Measurements from ENCODE around the gene ABCB9. TPM values are rescaled to one million over a fixed set of nuclear protein-coding genes. Genes with fewer than 3 reads are reported as not detected.
"Not testable (repeated sequence)": the region's sequence is repeated elsewhere in the genome, so short reads cannot be mapped to it uniquely, and the experiment has no call there.

ABCB9 gene
- total RNA-seq (2022), result 6.7 and 8.1 TPM in 2 replicates
- Bru-seq, nascent RNA, result percentile 40 among the genes with signal in this experiment
- percentile 42 among the genes with signal in this experiment for BruChase-seq, experiment 1, labeled RNA remaining after a 2-hour chase
- BruChase-seq, experiment 2, labeled RNA remaining after a 6-hour chase, result percentile 41 among the genes with signal in this experiment
- long read RNA-seq, partial matches to known transcripts, result 0 of 3 reads
- long read RNA-seq, other reads (novel, unspliced or antisense), result 2 of 3 reads

GRCh38 chr12:122965851-122966742 is at the start of gene ABCB9:
Gene ABCB9, minus strand, starts transcription at chr12:122966463. Its CDS starts 6,228 bp downstream, at chr12:122960235.
- no peaks in the 10 kb centered on the region for H3K27me3 Mint-ChIP-seq (ENCODE audit: insufficient read depth, unreplicated experiment)
- peak within 1 kb of the TSS; percentile 33 for H3K27ac Mint-ChIP-seq (ENCODE audit: unreplicated experiment)
- BruUV-seq (replicated peaks), result TSS peak; percentile 33
- Histone ChIP-seq H3K4me3 (ENCODE audit: low read depth, low read length) (peak within 1 kb of the TSS; percentile 53), H3K27me3 (replicated peaks; ENCODE audit: control insufficient read depth, insufficient read depth, low read length) (no peaks in the 10 kb centered on the region), H3K4me1 (peaks cover 8% of the 10 kb centered on the region; the same call in 1 of the 2 replicates), H3K9me3 (no peaks in the 10 kb centered on the region), H3K36me3 (ENCODE audit: control insufficient read depth, insufficient read depth, low read length) (no peaks in the 10 kb centered on the region)
- no peaks in the 10 kb centered on the region for H3K9me3 Mint-ChIP-seq (ENCODE audit: unreplicated experiment)
- H3K36me3 Mint-ChIP-seq (ENCODE audit: insufficient read depth, unreplicated experiment), result peaks cover 5% of the 10 kb centered on the region
- ChIA-PET CTCF (interaction anchor here (0.9 kb wide), 2 partner anchors 9 to 13 kb away, joined by 3 to 4 read pairs; partner anchors contain the start of gene OGFOD2), POLR2A (interaction anchor here (0.6 to 1.2 kb wide), 10 partner anchors 9 to 272 kb away, joined by 3 to 9 read pairs (median 4); partner anchors contain the start of genes MPHOSPH9, MTRFR and OGFOD2)
- peak; percentile 97 for DNase-seq
- intact Hi-C loops (cut with micrococcal nuclease; ENCODE audit: unreplicated experiment), result loop anchor here (1.0 kb wide), 1 partner anchor 8 kb away; no protein-coding TSS in a partner anchor
- H3K4me1 Mint-ChIP-seq (ENCODE audit: low read depth, unreplicated experiment), result peaks cover 5% of the 10 kb centered on the region
- TF ChIP-seq CTCF (IDR thresholded peaks at IDR 0.05; ENCODE audit: insufficient read depth in 1 of 2, low read depth in 1 of 2, low read length in 1 of 2, severe bottlenecking in 1 of 2, unreplicated experiment in 1 of 2), result no peak
- peak within 1 kb of the TSS; percentile 68 for H3K4me3 Mint-ChIP-seq (ENCODE audit: unreplicated experiment)

- H3K27me3 Mint-ChIP-seq (ENCODE audit: insufficient read depth, unreplicated experiment); H3K9me3 ChIP-seq; H3K9me3 Mint-ChIP-seq (ENCODE audit: unreplicated experiment); H3K36me3 Mint-ChIP-seq (ENCODE audit: insufficient read depth, unreplicated experiment); H3K36me3 ChIP-seq (ENCODE audit: control insufficient read depth, insufficient read depth, low read length); BruUV-seq (replicated peaks); H3K27ac Mint-ChIP-seq (ENCODE audit: unreplicated experiment); DNase-seq; POLR2A ChIA-PET; CTCF ChIA-PET; intact Hi-C loops (cut with micrococcal nuclease; ENCODE audit: unreplicated experiment); H3K4me3 Mint-ChIP-seq (ENCODE audit: unreplicated experiment); H3K4me3 ChIP-seq (ENCODE audit: low read depth, low read length); H3K27me3 ChIP-seq (replicated peaks; ENCODE audit: control insufficient read depth, insufficient read depth, low read length): not testable (repeated sequence)
- H3K4me1 ChIP-seq, result peaks cover 18% of the 10 kb centered on the region
- peaks cover 11% of the 10 kb centered on the region for H3K4me1 Mint-ChIP-seq (ENCODE audit: low read depth, unreplicated experiment)
Observed at GRCh38 chr12:123014473-123014872, 48.2 kb upstream of the ABCB9 start.

GRCh38 chr12:123013185-123014095 is 47.2 kb upstream of the ABCB9 start:
- Histone ChIP-seq H3K36me3 (ENCODE audit: control insufficient read depth, insufficient read depth, low read length) (no peaks in the 10 kb centered on the region), H3K9me3 (no peaks in the 10 kb centered on the region), H3K4me3 (ENCODE audit: low read depth, low read length) (no peak overlapping the region), H3K27me3 (replicated peaks; ENCODE audit: control insufficient read depth, insufficient read depth, low read length) (no peaks in the 10 kb centered on the region), H3K4me1 (peaks cover 10% of the 10 kb centered on the region; the same call in 1 of the 2 replicates)
- Mint-ChIP-seq H3K4me3 (ENCODE audit: unreplicated experiment) (no peak overlapping the region), H3K9me3 (ENCODE audit: unreplicated experiment) (no peaks in the 10 kb centered on the region), H3K27me3 (ENCODE audit: insufficient read depth, unreplicated experiment) (no peaks in the 10 kb centered on the region), H3K27ac (ENCODE audit: unreplicated experiment) (no peak overlapping the region), H3K4me1 (ENCODE audit: low read depth, unreplicated experiment) (peaks cover 7% of the 10 kb centered on the region), H3K36me3 (ENCODE audit: insufficient read depth, unreplicated experiment) (peaks cover 7% of the 10 kb centered on the region)
- POLR2A ChIA-PET, result no interaction called here
- BruUV-seq (replicated peaks), result no TSS peak
- CTCF ChIA-PET, result no interaction called here
- intact Hi-C loops (cut with micrococcal nuclease; ENCODE audit: unreplicated experiment), result no loop called here
- no peak for DNase-seq
- TF ChIP-seq CTCF (IDR thresholded peaks at IDR 0.05; ENCODE audit: insufficient read depth in 1 of 2, low read depth in 1 of 2, low read length in 1 of 2, severe bottlenecking in 1 of 2, unreplicated experiment in 1 of 2), result no peak
